Naive B cell (primary cell): Measurements from ENCODE around the gene HMGCS2. TPM values are rescaled to one million over a fixed set of nuclear protein-coding genes. Genes with fewer than 3 reads are reported as not detected.

Experiments used
- ATAC-seq, 2 donors: fragments of 150-1000 bp; cut with Tn5 transposase; 2 replicates each; pipeline ENCODE4 v1.10.0; 2021; ENCODE audit warnings: low read depth in 2 of 2, mild to moderate bottlenecking in 2 of 2, moderate library complexity in 2 of 2
- DNase-seq: peaks from one replicate; pipeline ENCODE4 v3.0.0; 2022
- H3K27ac Mint-ChIP-seq, 6 donors: one replicate each; pipeline ENCODE4 v1.8.0; 2020 to 2022; ENCODE audit warnings: mild to moderate bottlenecking in 6 of 6, mixed read lengths in 6 of 6, moderate library complexity in 5 of 6, inconsistent platforms in 2 of 6
- H3K27me3 Mint-ChIP-seq, 3 donors: one replicate each; pipeline ENCODE4 v1.8.0; 2021 to 2022; ENCODE audit warnings: mixed read lengths in 3 of 3, mild to moderate bottlenecking in 1 of 3
- H3K36me3 Mint-ChIP-seq, 2 donors: one replicate each; pipeline ENCODE4 v1.8.0; 2020 to 2022; ENCODE audit warnings: mixed read lengths in 2 of 2, inconsistent platforms in 1 of 2, mild to moderate bottlenecking in 1 of 2
- H3K4me1 Mint-ChIP-seq, 3 donors: one replicate each; pipeline ENCODE4 v1.8.0; 2020 to 2022; ENCODE audit warnings: mixed read lengths in 3 of 3, inconsistent platforms in 1 of 3, mild to moderate bottlenecking in 1 of 3, moderate library complexity in 1 of 3
- H3K4me3 Mint-ChIP-seq, 8 donors: one replicate each; pipeline ENCODE4 v1.8.0; 2020 to 2022; ENCODE audit warnings: mild to moderate bottlenecking in 8 of 8, mixed read lengths in 8 of 8, moderate library complexity in 8 of 8, inconsistent platforms in 2 of 8
- H3K9me3 Mint-ChIP-seq, 7 donors: one replicate each; pipeline ENCODE4 v1.8.0; 2020 to 2022; ENCODE audit warnings: mixed read lengths in 7 of 7, mild to moderate bottlenecking in 5 of 7, inconsistent platforms in 2 of 7, moderate library complexity in 1 of 7
- polyA plus RNA-seq, 6 donors: library from polyadenylated mRNA; unstranded; fragments of 300-500 nt; fragmentation: Illumina TruSeq; gene quantifications; one replicate each; pipeline ENCODE4 v1.2.3, GENCODE V29; 2021; ENCODE audit warnings: low read depth in 6 of 6

The HMGCS2 gene
- polyA plus RNA-seq, 6 donors from 2014 or later: not detected

GRCh38 chr1:119766374-119766794 lies 2.3 kb downstream of the HMGCS2 start:
- peaks cover 4 to 13% (median 12%) of the 10 kb centered on the region in 3 donors for H3K27me3 Mint-ChIP-seq
- H3K9me3 Mint-ChIP-seq: peaks cover 0 to 1% (median 0%) of the 10 kb centered on the region in 7 donors
- H3K27ac Mint-ChIP-seq: no peak overlapping the region
- no peak overlapping the region for H3K4me3 Mint-ChIP-seq
- H3K36me3 Mint-ChIP-seq: no peaks in the 10 kb centered on the region
- ATAC-seq: no peak
- no peak for DNase-seq
- H3K4me1 Mint-ChIP-seq: no peaks in the 10 kb centered on the region

GRCh38 chr1:119764220-119764619 lies 4.5 kb downstream of the HMGCS2 start:
- DNase-seq: no peak
- peaks cover 0 to 1% (median 0%) of the 10 kb centered on the region in 7 donors for H3K9me3 Mint-ChIP-seq
- no peak overlapping the region for H3K4me3 Mint-ChIP-seq
- no peak for ATAC-seq
- H3K27me3 Mint-ChIP-seq: peaks cover 4 to 19% (median 12%) of the 10 kb centered on the region in 3 donors
- H3K36me3 Mint-ChIP-seq: no peaks in the 10 kb centered on the region
- no peaks in the 10 kb centered on the region for H3K4me1 Mint-ChIP-seq
- no peak overlapping the region for H3K27ac Mint-ChIP-seq

DNA sequence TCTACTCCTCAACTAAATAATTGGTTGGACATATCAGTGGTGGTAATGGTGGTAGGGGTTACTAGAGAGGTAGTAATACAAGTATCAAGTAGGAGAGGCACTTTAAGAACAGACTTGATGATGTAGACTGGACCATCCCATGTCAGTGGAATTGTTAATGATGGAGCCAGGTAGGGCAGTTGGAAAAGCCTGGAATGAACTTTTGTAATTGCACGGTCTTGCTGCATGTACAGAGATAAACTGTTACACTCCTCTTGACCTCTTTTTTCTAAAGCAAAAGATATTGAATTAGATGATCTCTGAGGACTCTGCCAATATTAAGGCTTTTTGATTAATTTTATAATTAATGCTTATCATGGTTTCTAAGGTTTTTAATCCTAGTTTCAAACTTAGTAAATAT lies 5.8 kb downstream of the HMGCS2 start:
- H3K4me1 Mint-ChIP-seq: no peaks in the 10 kb centered on the region
- peaks cover 0 to 1% (median 0%) of the 10 kb centered on the region in 7 donors for H3K9me3 Mint-ChIP-seq
- DNase-seq (no peak), ATAC-seq (no peak)
- no peak overlapping the region for H3K4me3 Mint-ChIP-seq
- H3K27ac Mint-ChIP-seq: no peak overlapping the region
- H3K27me3 Mint-ChIP-seq: peaks cover 4 to 15% (median 12%) of the 10 kb centered on the region in 3 donors
- no peaks in the 10 kb centered on the region for H3K36me3 Mint-ChIP-seq

DNA sequence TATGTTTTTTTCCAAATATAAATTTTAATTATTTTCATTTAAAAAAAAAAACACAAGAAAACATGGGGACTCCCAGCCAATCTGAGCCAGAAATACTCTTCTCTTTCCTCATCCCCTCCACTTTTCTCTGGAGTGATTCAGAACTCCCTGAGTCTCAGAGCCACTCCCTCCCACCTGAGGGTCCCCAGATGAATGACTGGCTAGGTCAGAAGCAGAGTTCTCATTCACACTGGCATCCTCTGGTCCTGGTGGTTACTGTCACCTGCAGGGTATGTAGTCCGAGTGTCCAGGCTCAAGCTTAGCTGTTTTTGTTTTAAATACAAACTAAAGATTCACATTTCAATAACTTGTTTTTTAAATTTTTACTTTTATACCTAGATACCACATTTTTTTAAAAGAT lies 6.3 kb downstream of the HMGCS2 start:
- Mint-ChIP-seq H3K4me3 (no peak overlapping the region), H3K4me1 (no peaks in the 10 kb centered on the region), H3K27ac (no peak overlapping the region), H3K27me3 (peaks cover 4 to 12% (median 9%) of the 10 kb centered on the region in 3 donors), H3K9me3 (peaks cover 0 to 1% (median 0%) of the 10 kb centered on the region in 7 donors), H3K36me3 (no peaks in the 10 kb centered on the region)
- ATAC-seq: no peak
- no peak for DNase-seq

GRCh38 chr1:119758584-119758983 lies 10.1 kb downstream of the HMGCS2 start:
- no peak overlapping the region for H3K27ac Mint-ChIP-seq
- H3K4me3 Mint-ChIP-seq: no peak overlapping the region
- DNase-seq (no peak), ATAC-seq (no peak)
- H3K9me3 Mint-ChIP-seq: no peaks in the 10 kb centered on the region
- peaks cover 7 to 10% (median 8%) of the 10 kb centered on the region in 3 donors for H3K27me3 Mint-ChIP-seq
- no peaks in the 10 kb centered on the region for H3K4me1 Mint-ChIP-seq
- H3K36me3 Mint-ChIP-seq: no peaks in the 10 kb centered on the region

GRCh38 chr1:119752592-119752991 lies 16.1 kb downstream of the HMGCS2 start:
- H3K27ac Mint-ChIP-seq: no peak overlapping the region
- ATAC-seq (no peak), DNase-seq (no peak)
- H3K36me3 Mint-ChIP-seq: no peaks in the 10 kb centered on the region
- H3K9me3 Mint-ChIP-seq: peaks cover 0 to 3% (median 0%) of the 10 kb centered on the region in 7 donors
- H3K27me3 Mint-ChIP-seq: peaks cover 7 to 25% (median 11%) of the 10 kb centered on the region in 3 donors
- no peaks in the 10 kb centered on the region for H3K4me1 Mint-ChIP-seq
- no peak overlapping the region for H3K4me3 Mint-ChIP-seq

- Mint-ChIP-seq H3K27ac (no peak overlapping the region), H3K36me3 (no peaks in the 10 kb centered on the region), H3K9me3 (peaks cover 0 to 3% (median 0%) of the 10 kb centered on the region in 7 donors), H3K4me3 (no peak overlapping the region), H3K4me1 (peaks cover 0 to 4% (median 3%) of the 10 kb centered on the region in 3 donors), H3K27me3 (peaks cover 0 to 17% (median 6%) of the 10 kb centered on the region in 3 donors)
- DNase-seq (no peak), ATAC-seq (no peak)
Observed at GRCh38 chr1:119748040-119748439, 20.7 kb downstream of the HMGCS2 start.

GRCh38 chr1:119747451-119747850 lies 21.3 kb downstream of the HMGCS2 start:
- DNase-seq (no peak), ATAC-seq (no peak)
- peak overlapping the region in 1 of 8 donors; percentile 13 for H3K4me3 Mint-ChIP-seq
- H3K4me1 Mint-ChIP-seq: peaks cover 0 to 4% (median 3%) of the 10 kb centered on the region in 3 donors
- H3K27me3 Mint-ChIP-seq: peaks cover 0 to 17% (median 4%) of the 10 kb centered on the region in 3 donors
- peaks cover 0 to 2% (median 0%) of the 10 kb centered on the region in 7 donors for H3K9me3 Mint-ChIP-seq
- no peak overlapping the region for H3K27ac Mint-ChIP-seq
- H3K36me3 Mint-ChIP-seq: no peaks in the 10 kb centered on the region

DNA sequence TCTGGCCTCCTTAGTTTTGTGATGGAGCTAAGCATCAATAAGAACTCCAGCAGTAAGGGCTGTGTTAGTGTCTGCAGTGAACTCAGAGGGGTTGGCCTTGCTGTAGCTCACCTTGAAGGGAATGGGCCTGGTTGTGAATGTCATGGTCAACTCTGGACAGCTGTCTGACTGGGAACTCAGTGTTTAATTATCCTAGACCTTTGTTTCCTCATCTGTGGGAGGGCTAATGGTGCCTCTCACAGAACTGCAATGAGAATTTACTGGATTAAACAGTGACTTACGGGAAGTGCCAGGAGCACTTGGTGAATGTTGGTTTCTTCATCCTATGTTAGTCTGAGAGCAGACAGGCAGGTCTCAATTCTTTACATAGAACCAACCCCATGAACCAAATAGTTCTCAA lies 23.7 kb downstream of the HMGCS2 start:
- DNase-seq (no peak), ATAC-seq (no peak)
- H3K4me1 Mint-ChIP-seq: peaks cover 0 to 4% (median 3%) of the 10 kb centered on the region in 3 donors
- no peak overlapping the region for H3K4me3 Mint-ChIP-seq
- peaks cover 0 to 8% (median 0%) of the 10 kb centered on the region in 3 donors for H3K27me3 Mint-ChIP-seq
- no peaks in the 10 kb centered on the region for H3K9me3 Mint-ChIP-seq
- no peaks in the 10 kb centered on the region for H3K36me3 Mint-ChIP-seq
- no peak overlapping the region for H3K27ac Mint-ChIP-seq

DNA sequence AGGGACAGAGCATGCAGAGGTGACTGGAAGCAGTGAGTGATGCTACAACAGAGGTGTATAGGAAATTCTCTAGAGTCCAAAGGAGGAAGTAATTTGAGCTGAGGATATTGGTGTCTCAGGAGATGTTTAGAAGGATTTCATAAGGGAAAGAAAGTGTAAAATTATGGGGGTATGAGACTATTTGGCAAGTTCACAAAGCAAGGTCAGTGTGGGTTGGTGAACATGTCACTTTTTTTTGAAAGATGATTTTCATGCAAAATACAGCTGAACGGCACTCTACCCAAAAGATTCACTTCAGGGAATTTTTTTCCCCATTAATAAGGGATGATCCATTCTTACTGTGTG lies 24.1 kb downstream of the HMGCS2 start:
- ATAC-seq: no peak
- H3K36me3 Mint-ChIP-seq: no peaks in the 10 kb centered on the region

DNA sequence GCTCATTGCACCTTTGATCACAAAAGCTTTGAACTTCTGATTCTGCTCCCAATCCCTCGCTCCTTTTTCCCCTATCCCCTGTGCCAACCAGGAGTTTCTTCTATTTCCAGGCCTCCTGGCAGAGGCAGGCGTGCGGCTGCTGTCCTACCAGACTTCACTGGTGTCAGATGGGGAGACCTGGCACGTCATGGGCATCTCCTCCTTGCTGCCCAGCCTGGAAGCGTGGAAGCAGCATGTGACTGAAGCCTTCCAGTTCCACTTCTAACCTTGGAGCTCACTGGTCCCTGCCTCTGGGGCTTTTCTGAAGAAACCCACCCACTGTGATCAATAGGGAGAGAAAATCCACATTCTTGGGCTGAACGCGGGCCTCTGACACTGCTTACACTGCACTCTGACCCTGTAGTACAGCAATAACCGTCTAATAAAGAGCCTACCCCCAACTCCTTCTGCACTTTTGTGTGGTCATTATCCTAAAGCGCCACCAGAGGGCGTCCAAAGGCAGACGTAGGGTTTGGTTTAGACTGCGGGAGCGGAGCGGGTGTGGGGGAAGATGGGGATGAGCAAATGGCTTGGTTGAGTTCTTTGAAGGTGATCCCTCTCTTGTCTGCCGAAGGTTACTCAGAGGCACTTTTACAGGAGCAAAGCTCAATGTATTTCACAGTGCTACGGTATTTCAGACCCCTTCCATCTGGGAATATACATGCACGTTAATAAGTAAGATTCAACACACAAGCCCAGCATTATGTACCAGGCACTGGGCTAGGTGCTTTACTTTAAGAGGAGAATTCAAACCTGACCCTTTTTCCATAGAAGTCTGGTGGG lies 24.7 kb downstream of the HMGCS2 start:
- H3K27me3 Mint-ChIP-seq: no peaks in the 10 kb centered on the region
- peak overlapping the region in 1 of 6 donors; percentile 59 for H3K27ac Mint-ChIP-seq
- DNase-seq (no peak), ATAC-seq (peak; percentile 25 to 40)
- no peak overlapping the region for H3K4me3 Mint-ChIP-seq
- peaks cover 0 to 4% (median 3%) of the 10 kb centered on the region in 3 donors for H3K4me1 Mint-ChIP-seq
- no peaks in the 10 kb centered on the region for H3K36me3 Mint-ChIP-seq
- no peaks in the 10 kb centered on the region for H3K9me3 Mint-ChIP-seq

More for the DNA sequence above, 24.1 kb downstream of the HMGCS2 start:
- Mint-ChIP-seq H3K27me3 (peaks cover 0 to 3% (median 0%) of the 10 kb centered on the region in 3 donors), H3K4me3 (no peak overlapping the region), H3K9me3 (no peaks in the 10 kb centered on the region), H3K27ac (peak overlapping the region in 1 of 6 donors; percentile 59), H3K4me1 (peaks cover 0 to 4% (median 3%) of the 10 kb centered on the region in 3 donors)
- DNase-seq: no peak

- Mint-ChIP-seq H3K36me3 (no peaks in the 10 kb centered on the region), H3K9me3 (no peaks in the 10 kb centered on the region), H3K4me1 (peaks cover 0 to 4% (median 3%) of the 10 kb centered on the region in 3 donors), H3K4me3 (no peak overlapping the region), H3K27me3 (no peaks in the 10 kb centered on the region), H3K27ac (no peak overlapping the region)
- ATAC-seq (no peak), DNase-seq (no peak)
Observed at GRCh38 chr1:119743308-119743707, 25.4 kb downstream of the HMGCS2 start.

- no peak for DNase-seq
- no peak for ATAC-seq
- H3K27me3 Mint-ChIP-seq: no peaks in the 10 kb centered on the region
- H3K4me3 Mint-ChIP-seq: peak overlapping the region in 1 of 8 donors; percentile 52
- H3K4me1 Mint-ChIP-seq: peaks cover 0 to 4% (median 3%) of the 10 kb centered on the region in 3 donors
- no peak overlapping the region for H3K27ac Mint-ChIP-seq
- H3K9me3 Mint-ChIP-seq: no peaks in the 10 kb centered on the region
- no peaks in the 10 kb centered on the region for H3K36me3 Mint-ChIP-seq
Observed at GRCh38 chr1:119742677-119743076, 26.0 kb downstream of the HMGCS2 start.

DNA sequence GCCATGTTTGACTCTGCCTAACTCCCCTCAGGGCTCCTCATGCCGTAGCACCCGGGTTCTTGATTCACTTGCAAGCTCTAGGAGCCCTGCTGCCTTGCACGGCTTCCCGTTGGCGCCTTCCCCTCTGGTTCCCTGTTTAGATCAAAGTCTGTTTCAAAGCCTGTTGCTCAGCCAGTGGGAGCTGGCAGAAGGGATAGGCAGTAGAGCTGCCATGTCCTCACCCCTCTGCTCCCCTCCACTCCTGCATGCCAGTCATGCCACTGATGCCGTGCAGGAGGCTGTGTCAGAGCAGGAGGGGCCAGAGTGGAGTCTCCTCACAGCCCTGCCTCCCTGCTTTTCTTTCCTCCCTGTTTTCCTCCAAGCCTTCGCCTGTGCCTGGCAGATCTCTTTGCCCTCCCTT lies 26.5 kb downstream of the HMGCS2 start:
- H3K4me1 Mint-ChIP-seq: peaks cover 0 to 4% (median 3%) of the 10 kb centered on the region in 3 donors
- H3K4me3 Mint-ChIP-seq: no peak overlapping the region
- no peaks in the 10 kb centered on the region for H3K9me3 Mint-ChIP-seq
- ATAC-seq (no peak), DNase-seq (no peak)
- H3K36me3 Mint-ChIP-seq: no peaks in the 10 kb centered on the region
- no peaks in the 10 kb centered on the region for H3K27me3 Mint-ChIP-seq
- no peak overlapping the region for H3K27ac Mint-ChIP-seq
